Loucy (cell line): Measurements from ENCODE around the gene KCNH1.

Experiments
- H2AFZ ChIP-seq: fragments of 200-600 bp; sonication (generic); 2 replicates; pipeline ENCODE4 v1.6.0; 2016; ENCODE audit warnings: antibody characterized with exemption, mild to moderate bottlenecking, low read length, moderate library complexity
- H3F3A ChIP-seq: fragments of 200-600 bp; 2 replicates; pipeline ENCODE4 v1.6.0; 2016; ENCODE audit warnings: antibody characterized with exemption, low read depth, mild to moderate bottlenecking
- H3K27me3 ChIP-seq: fragments of 200-600 bp; sonication (generic); 2 replicates; pipeline ENCODE4 v1.6.1; 2014; ENCODE audit warnings: low read length, mild to moderate bottlenecking; ENCODE audit not compliant: insufficient read depth, poor library complexity, severe bottlenecking
- H3K36me3 ChIP-seq: fragments of 200-600 bp; sonication (generic); 2 replicates; pipeline ENCODE4 v1.6.1; 2016; ENCODE audit warnings: low read length; ENCODE audit not compliant: insufficient read depth
- H3K4me1 ChIP-seq: fragments of 200-600 bp; sonication (generic); 2 replicates; pipeline ENCODE4 v1.5.1; 2014; ENCODE audit warnings: low read length, mild to moderate bottlenecking; ENCODE audit not compliant: insufficient read depth, poor library complexity, severe bottlenecking
- H3K4me2 ChIP-seq: fragments of 200-600 bp; sonication (generic); 2 replicates; pipeline ENCODE4 v1.6.0; 2014; ENCODE audit warnings: antibody characterized with exemption, low read length, low read depth, mild to moderate bottlenecking; ENCODE audit not compliant: poor library complexity, severe bottlenecking
- H3K4me3 ChIP-seq: fragments of 200-600 bp; sonication (generic); 2 replicates; pipeline ENCODE4 v1.5.1; 2014; ENCODE audit warnings: low read length, mild to moderate bottlenecking, mixed read lengths; ENCODE audit not compliant: poor library complexity, severe bottlenecking
- H3K79me2 ChIP-seq: fragments of 200-600 bp; sonication (generic); 2 replicates; pipeline ENCODE4 v1.6.1; 2014; ENCODE audit warnings: low read length; ENCODE audit not compliant: insufficient read depth
- H3K9ac ChIP-seq: fragments of 200-600 bp; sonication (generic); 2 replicates; pipeline ENCODE4 v1.6.0; 2014; ENCODE audit warnings: mild to moderate bottlenecking, low read depth, low read length, moderate library complexity; ENCODE audit not compliant: poor library complexity, severe bottlenecking
- H3K9me2 ChIP-seq: fragments of 200-600 bp; sonication (generic); replicated peaks from 2 replicates; pipeline ENCODE4 v1.6.1; 2016; ENCODE audit warnings: low read depth, low read length, mixed read lengths
- H3K9me3 ChIP-seq: fragments of 200-600 bp; sonication (generic); 2 replicates; pipeline ENCODE4 v1.6.1; 2014; ENCODE audit warnings: mild to moderate bottlenecking, antibody characterized with exemption, low read length, low read depth; ENCODE audit not compliant: insufficient read depth
- H4K20me1 ChIP-seq: fragments of 200-600 bp; sonication (generic); 2 replicates; pipeline ENCODE4 v1.6.0; 2014; ENCODE audit warnings: antibody characterized with exemption, low read length, mild to moderate bottlenecking; ENCODE audit not compliant: insufficient read depth, poor library complexity, severe bottlenecking
- EZH2phosphoT487 ChIP-seq: fragments of 200-600 bp; IDR thresholded peaks from 2 replicates; pipeline ENCODE4 v1.6.1; 2018; ENCODE audit warnings: antibody characterized with exemption, mild to moderate bottlenecking, moderate library complexity, borderline replicate concordance
- TF ChIP-seq, protein P1 (sequence below): fragments of 200-600 bp; sonication (generic); conservative IDR thresholded peaks from 2 replicates; pipeline ENCODE4 v1.5.1; 2014; ENCODE audit warnings: mild to moderate bottlenecking, antibody characterized with exemption, low read length

KCNH1 gene

DNA sequence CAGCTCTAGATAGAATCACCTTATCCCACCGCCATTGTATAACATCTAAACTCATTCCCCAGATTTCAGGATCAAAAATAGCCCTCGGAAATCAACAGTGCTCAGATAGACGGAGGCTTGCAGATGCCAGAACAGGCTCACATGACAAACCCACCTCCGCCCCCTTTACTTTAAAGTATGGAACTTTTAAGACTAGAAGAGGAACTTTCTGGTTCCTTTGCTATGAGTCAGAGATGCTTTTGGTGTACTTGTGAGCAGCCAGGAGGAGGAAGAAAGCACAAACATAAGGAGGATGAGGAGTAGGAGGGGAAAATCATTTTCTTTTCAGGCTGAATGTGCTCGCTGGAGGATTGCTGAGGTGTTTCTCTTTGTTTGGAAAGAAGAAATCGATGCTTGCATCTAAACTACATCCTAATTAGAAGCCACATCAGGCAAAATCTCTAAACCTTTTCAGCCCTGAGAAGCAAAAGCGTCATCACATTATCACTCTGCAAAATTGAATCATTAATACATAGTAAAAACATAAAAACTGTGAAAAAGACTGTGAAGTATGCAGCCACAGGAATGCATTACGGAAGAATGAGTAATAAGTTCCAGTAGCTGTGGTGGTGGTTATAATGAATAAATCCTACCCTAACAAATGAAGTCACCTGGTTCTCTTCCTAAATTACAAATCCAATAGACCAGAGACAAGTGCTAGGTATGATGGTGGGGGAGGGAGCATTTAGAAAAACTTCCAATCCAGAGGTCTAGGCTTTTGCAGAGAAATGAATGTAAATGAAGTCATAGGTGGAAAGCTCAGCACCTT, 251.3 kb downstream of the KCNH1 start:
- Histone ChIP-seq H3F3A (no peaks in the 10 kb centered on the region), H3K27me3 (no peaks in the 10 kb centered on the region), H4K20me1 (no peaks in the 10 kb centered on the region), H3K4me1 (no peaks in the 10 kb centered on the region), H3K4me3 (no peak overlapping the region), H3K79me2 (no peaks in the 10 kb centered on the region), H3K4me2 (no peak overlapping the region), H3K36me3 (no peaks in the 10 kb centered on the region), H2AFZ (no peak overlapping the region), H3K9me3 (no peaks in the 10 kb centered on the region), H3K9me2 (no peaks in the 10 kb centered on the region), H3K9ac (no peak overlapping the region)
- TF ChIP-seq, protein P1, sequence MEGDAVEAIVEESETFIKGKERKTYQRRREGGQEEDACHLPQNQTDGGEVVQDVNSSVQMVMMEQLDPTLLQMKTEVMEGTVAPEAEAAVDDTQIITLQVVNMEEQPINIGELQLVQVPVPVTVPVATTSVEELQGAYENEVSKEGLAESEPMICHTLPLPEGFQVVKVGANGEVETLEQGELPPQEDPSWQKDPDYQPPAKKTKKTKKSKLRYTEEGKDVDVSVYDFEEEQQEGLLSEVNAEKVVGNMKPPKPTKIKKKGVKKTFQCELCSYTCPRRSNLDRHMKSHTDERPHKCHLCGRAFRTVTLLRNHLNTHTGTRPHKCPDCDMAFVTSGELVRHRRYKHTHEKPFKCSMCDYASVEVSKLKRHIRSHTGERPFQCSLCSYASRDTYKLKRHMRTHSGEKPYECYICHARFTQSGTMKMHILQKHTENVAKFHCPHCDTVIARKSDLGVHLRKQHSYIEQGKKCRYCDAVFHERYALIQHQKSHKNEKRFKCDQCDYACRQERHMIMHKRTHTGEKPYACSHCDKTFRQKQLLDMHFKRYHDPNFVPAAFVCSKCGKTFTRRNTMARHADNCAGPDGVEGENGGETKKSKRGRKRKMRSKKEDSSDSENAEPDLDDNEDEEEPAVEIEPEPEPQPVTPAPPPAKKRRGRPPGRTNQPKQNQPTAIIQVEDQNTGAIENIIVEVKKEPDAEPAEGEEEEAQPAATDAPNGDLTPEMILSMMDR = no peak
- no peak for TF ChIP-seq EZH2phosphoT487

DNA sequence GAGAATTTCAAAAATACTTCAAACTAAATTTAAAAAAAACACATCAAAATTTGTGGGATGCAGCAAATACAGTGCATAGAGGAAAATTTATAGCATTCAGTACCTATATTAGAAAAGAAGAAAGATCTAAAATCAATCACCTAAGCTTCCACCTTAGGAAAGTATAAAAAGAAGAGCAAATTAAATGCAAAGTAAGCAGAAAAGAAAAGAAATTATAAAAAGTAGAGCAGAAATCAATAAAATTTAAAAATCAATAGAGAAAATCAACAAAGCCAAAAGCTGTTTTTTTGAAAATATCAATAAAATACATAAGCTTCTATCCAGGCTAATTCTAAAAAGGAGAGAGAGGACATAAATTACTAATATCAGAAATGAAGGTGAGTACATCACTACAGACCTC, 255.4 kb downstream of the KCNH1 start:
- Histone ChIP-seq H3K79me2 (no peaks in the 10 kb centered on the region), H3K36me3 (no peaks in the 10 kb centered on the region)
- no peak for TF ChIP-seq EZH2phosphoT487
- TF ChIP-seq, protein P1 = no peak

DNA sequence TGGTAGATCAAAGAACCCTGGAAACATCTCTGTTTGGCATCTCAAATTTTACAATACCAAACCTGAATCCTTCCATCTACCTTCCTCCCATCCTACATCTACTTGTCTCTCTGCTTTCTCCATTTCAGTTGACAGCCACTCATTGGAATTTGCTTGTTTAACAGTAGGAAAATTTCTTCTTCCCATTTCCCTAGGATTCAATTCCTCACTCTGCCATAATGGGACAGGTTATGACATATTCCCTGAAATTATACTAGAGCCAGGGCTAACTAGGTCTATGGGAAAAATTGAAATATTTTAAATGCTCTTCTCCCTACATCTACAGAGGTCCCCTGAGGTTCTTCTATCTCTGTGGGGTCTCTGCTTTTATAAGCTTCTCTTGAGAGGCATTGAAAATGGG, 257.7 kb downstream of the KCNH1 start:
- TF ChIP-seq, protein P1 = no peak
- no peak for TF ChIP-seq EZH2phosphoT487
- Histone ChIP-seq H3K79me2 (no peaks in the 10 kb centered on the region), H3K9me2 (no peaks in the 10 kb centered on the region), H3K9me3 (no peaks in the 10 kb centered on the region), H4K20me1 (no peaks in the 10 kb centered on the region), H3K9ac (no peak overlapping the region), H3K4me2 (no peak overlapping the region), H3F3A (no peaks in the 10 kb centered on the region), H3K27me3 (no peaks in the 10 kb centered on the region), H3K4me1 (no peaks in the 10 kb centered on the region), H2AFZ (no peak overlapping the region), H3K36me3 (no peaks in the 10 kb centered on the region), H3K4me3 (no peak overlapping the region)

More for the DNA sequence above, 255.4 kb downstream of the KCNH1 start:
- Histone ChIP-seq H3K27me3 (no peaks in the 10 kb centered on the region), H3K4me2 (no peak overlapping the region), H3K9me2 (no peaks in the 10 kb centered on the region), H3K9ac (no peak overlapping the region), H3K9me3 (no peaks in the 10 kb centered on the region), H4K20me1 (no peaks in the 10 kb centered on the region), H3K4me1 (no peaks in the 10 kb centered on the region), H2AFZ (no peak overlapping the region), H3F3A (no peaks in the 10 kb centered on the region), H3K4me3 (no peak overlapping the region)
